ENCODE results near the gene OPCML.

OPCML gene

GRCh38 chr11:132367293-132367692 is 1165.0 kb downstream of the OPCML start:
- no peak for DNase-seq

- no peak for DNase-seq
These were observed 1166.7 kb downstream of the OPCML start for GRCh38 chr11:132365650-132366049.

All from fibroblast of upper back skin (primary cell).